PC-9 (cell line): ENCODE measurements around the gene AKT1. TPM values are rescaled to one million over a fixed set of nuclear protein-coding genes. Genes with fewer than 3 reads are reported as not detected.

Experiments used
- BruUV-seq: library from RNA; stranded (reverse); fragments of 400-500 nt; replicated peaks from 2 replicates; lab custom pipeline; 2021; lab: Mats Ljungman, UMichigan
- CTCF ChIA-PET: fragments of 300-600 bp; sonication (Branson Sonifier 250); formaldehyde crosslinking; loops from one replicate; lab custom pipeline; 2022; ENCODE audit warnings: antibody characterized with exemption; lab: Charles Lee
- POLR2A ChIA-PET: fragments of 300-600 bp; sonication (Branson Sonifier 250); formaldehyde crosslinking; loops from one replicate; lab custom pipeline; 2022; ENCODE audit warnings: antibody characterized with exemption; ENCODE audit not compliant: unreplicated experiment; lab: Charles Lee
- DNase-seq, 2 experiments: peaks; one replicate each; pipeline versions ENCODE4 v3.0.0 to v3.0.0-alpha.2; 2015 to 2022; ENCODE audit warnings: mixed read lengths in 1 of 2
- H2AFZ ChIP-seq: fragments of 200-600 bp; sonication (generic); 2 replicates; pipeline ENCODE4 v1.8.1; 2017; ENCODE audit warnings: antibody characterized with exemption
- H3F3A ChIP-seq: fragments of 200-600 bp; sonication (generic); 2 replicates; pipeline ENCODE4 v1.8.1; 2017; ENCODE audit warnings: antibody characterized with exemption, mild to moderate bottlenecking, low read depth; ENCODE audit not compliant: insufficient read depth
- H3K27ac ChIP-seq: fragments of 200-600 bp; sonication (generic); 2 replicates; pipeline ENCODE4 v1.6.1; 2016; ENCODE audit warnings: mixed run types
- H3K27me3 ChIP-seq: fragments of 200-600 bp; sonication (generic); 2 replicates; pipeline ENCODE4 v1.6.1; 2016; ENCODE audit warnings: low read depth, mixed run types; ENCODE audit not compliant: insufficient read depth
- H3K36me3 ChIP-seq: fragments of 200-600 bp; sonication (generic); 2 replicates; pipeline ENCODE4 v1.6.1; 2016; ENCODE audit warnings: low read depth, mixed run types
- H3K4me1 ChIP-seq: fragments of 200-600 bp; sonication (generic); replicated peaks from 2 replicates; pipeline ENCODE4 v1.6.1; 2016; ENCODE audit warnings: mixed run types; ENCODE audit not compliant: insufficient read depth
- H3K4me2 ChIP-seq: fragments of 200-600 bp; sonication (generic); 2 replicates; pipeline ENCODE4 v1.6.1; 2017; ENCODE audit warnings: mixed run types
- H3K4me3 ChIP-seq: fragments of 200-600 bp; sonication (generic); 2 replicates; pipeline ENCODE4 v1.6.1; 2016; ENCODE audit warnings: mixed run types
- H3K79me2 ChIP-seq: fragments of 200-600 bp; sonication (generic); 2 replicates; pipeline ENCODE4 v1.6.1; 2017; ENCODE audit warnings: low read depth, mixed run types
- H3K9me2 ChIP-seq: fragments of 200-600 bp; sonication (generic); 2 replicates; pipeline ENCODE4 v1.8.1; 2017; ENCODE audit warnings: mild to moderate bottlenecking; ENCODE audit not compliant: insufficient read depth
- H3K9me3 ChIP-seq: fragments of 200-600 bp; sonication (generic); 2 replicates; pipeline ENCODE4 v1.8.1; 2016; ENCODE audit warnings: low read depth; ENCODE audit not compliant: insufficient read depth
- H4K20me1 ChIP-seq: fragments of 200-600 bp; sonication (generic); 2 replicates; pipeline ENCODE4 v1.8.1; 2017; ENCODE audit not compliant: insufficient read depth
- CTCF ChIP-seq: fragments of 200-600 bp; sonication (generic); conservative IDR thresholded peaks from 2 replicates; pipeline ENCODE4 v1.6.1; 2017; ENCODE audit warnings: mixed run types, antibody characterized with exemption, mild to moderate bottlenecking, moderate library complexity
- EZH2 ChIP-seq: fragments of 200-600 bp; sonication (generic); IDR thresholded peaks from 2 replicates; pipeline ENCODE4 v1.8.0; 2017; ENCODE audit warnings: antibody characterized with exemption, low read depth
- intact Hi-C: fragments of 100-400 bp; cut with micrococcal nuclease; formaldehyde crosslinking; loops from one replicate; pipeline ENCODE4 v1.10.0; 2022; ENCODE audit not compliant: unreplicated experiment
- total RNA-seq: library from RNA; stranded (reverse); gene quantifications from 2 replicates; pipeline ENCODE4 v1.2.3, GENCODE V29; 2021

AKT1 gene
- total RNA-seq, 1 experiment from 2014 or later, result 107 TPM

- H3K4me2 ChIP-seq, result peak overlapping the region; percentile 60
- H3K27ac ChIP-seq, result no peak overlapping the region
- H2AFZ ChIP-seq, result no peak overlapping the region
- no TSS peak for BruUV-seq
- peak in 1 of 2 experiments; percentile 29 for DNase-seq
- intact Hi-C loops, result no loop called here
- TF ChIP-seq CTCF (peak; percentile 53), EZH2 (no peak)
- no peaks in the 10 kb centered on the region for H4K20me1 ChIP-seq
- H3F3A ChIP-seq, result no peaks in the 10 kb centered on the region; the same call in 1 of the 2 replicates
- POLR2A ChIA-PET, result no interaction called here
- H3K79me2 ChIP-seq, result no peaks in the 10 kb centered on the region
- CTCF ChIA-PET, result interaction anchor here (0.6 to 1.6 kb wide), 2 partner anchors 59 to 481 kb away, joined by 5 to 7 read pairs; no protein-coding TSS in a partner anchor
- no peaks in the 10 kb centered on the region for H3K36me3 ChIP-seq
- H3K9me2 ChIP-seq, result no peaks in the 10 kb centered on the region
- no peaks in the 10 kb centered on the region for H3K27me3 ChIP-seq
- H3K4me3 ChIP-seq, result no peak overlapping the region; the same call in 1 of the 2 replicates
- no peaks in the 10 kb centered on the region for H3K9me3 ChIP-seq
- 0 out of 2 replicates have a peak, but pooled peaks cover 7% of the 10 kb centered on the region for H3K4me1 ChIP-seq
These were observed 31.9 kb upstream of the AKT1 start for GRCh38 chr14:104827177-104828055.

- DNase-seq, result no peak
- H2AFZ ChIP-seq, result no peak overlapping the region
- H3K4me2 ChIP-seq, result peak overlapping the region; percentile 60
- H3K36me3 ChIP-seq, result no peaks in the 10 kb centered on the region
- no peak for TF ChIP-seq EZH2
- TF ChIP-seq CTCF, result no peak
- no peaks in the 10 kb centered on the region for H3K9me2 ChIP-seq
- no peaks in the 10 kb centered on the region for H3K79me2 ChIP-seq
- no peak overlapping the region; the same call in 1 of the 2 replicates for H3K4me3 ChIP-seq
- no peaks in the 10 kb centered on the region for H4K20me1 ChIP-seq
- no peaks in the 10 kb centered on the region for H3K9me3 ChIP-seq
- no TSS peak for BruUV-seq
- CTCF ChIA-PET, result interaction anchor here (0.6 to 1.6 kb wide), 2 partner anchors 59 to 482 kb away, joined by 5 to 7 read pairs; no protein-coding TSS in a partner anchor
- intact Hi-C loops, result loop anchor here (1.0 kb wide), 1 partner anchor 59 kb away; no protein-coding TSS in a partner anchor
- H3K27ac ChIP-seq, result no peak overlapping the region
- no peaks in the 10 kb centered on the region; the same call in 1 of the 2 replicates for H3F3A ChIP-seq
- 0 out of 2 replicates have a peak, but pooled peaks cover 7% of the 10 kb centered on the region for H3K4me1 ChIP-seq
- POLR2A ChIA-PET, result interaction anchor here (0.6 kb wide), 1 partner anchor 38 kb away, joined by 10 read pairs; no protein-coding TSS in a partner anchor
- no peaks in the 10 kb centered on the region for H3K27me3 ChIP-seq
These were observed 31.3 kb upstream of the AKT1 start for GRCh38 chr14:104826861-104827176.

- TF ChIP-seq CTCF (peak; percentile 72), EZH2 (no peak)
These were observed 30.8 kb upstream of the AKT1 start for GRCh38 chr14:104826189-104826860.

More at GRCh38 chr14:104826189-104826860, 30.8 kb upstream of the AKT1 start:
- no peaks in the 10 kb centered on the region for H4K20me1 ChIP-seq
- ChIA-PET CTCF (interaction anchor here (0.5 to 1.6 kb wide), 3 partner anchors 14 to 482 kb away, joined by 5 to 7 read pairs (median 5); no protein-coding TSS in a partner anchor), POLR2A (interaction anchor here (0.6 to 1.0 kb wide), 2 partner anchors 25 to 38 kb away, joined by 5 to 10 read pairs; partner anchors contain the start of gene ZBTB42)
- DNase-seq, result peak; percentile 56 to 87
- 0 out of 2 replicates have a peak, but pooled peaks cover 7% of the 10 kb centered on the region for H3K4me1 ChIP-seq
- H2AFZ ChIP-seq, result peak overlapping the region; percentile 70; the same call in 1 of the 2 replicates
- no peaks in the 10 kb centered on the region for H3K9me3 ChIP-seq
- H3K9me2 ChIP-seq, result no peaks in the 10 kb centered on the region
- H3K27ac ChIP-seq, result no peak overlapping the region
- no peaks in the 10 kb centered on the region; the same call in 1 of the 2 replicates for H3F3A ChIP-seq
- H3K79me2 ChIP-seq, result no peaks in the 10 kb centered on the region
- no peaks in the 10 kb centered on the region for H3K36me3 ChIP-seq
- no peaks in the 10 kb centered on the region for H3K27me3 ChIP-seq
- intact Hi-C loops, result loop anchor here (1.0 kb wide), 1 partner anchor 58 kb away; no protein-coding TSS in a partner anchor
- no TSS peak for BruUV-seq
- H3K4me3 ChIP-seq, result peak overlapping the region; percentile 76
- H3K4me2 ChIP-seq, result peak overlapping the region; percentile 99
